Pancreas (tissue), 10 donors: ENCODE results near the gene SIRT5. TPM values are rescaled to one million over a fixed set of nuclear protein-coding genes. Genes with fewer than 3 reads are reported as not detected.
A peak's percentile ranks its signal among the peaks of the same experiment; 100 is the strongest.

Experiments
- ATAC-seq, 4 donors: fragments of 200-7000 bp; cut with Tn5 transposase; one replicate each; pipeline versions ENCODE4 v1.8.0 to v1.9.1; 2020; ENCODE audit warnings: mild to moderate bottlenecking in 4 of 4, moderate library complexity in 4 of 4
- DNase-seq, 6 donors: peaks; one replicate each; pipeline ENCODE4 v3.0.0-alpha.2; 2020
- FAIRE-seq: peaks from 2 replicates; lab custom pipeline; 2012; peaks lifted over from hg19 to GRCh38; lab: Jason Lieb, UNC
- H3K27ac ChIP-seq, 4 donors: fragments of 200-600 bp; sonication (generic); 1 replicate in 3 of 4; 2 replicates in 1 of 4; pipeline versions ENCODE4 v1.5.0 to v1.8.0; 2020
- H3K27me3 ChIP-seq, 4 donors: fragments of 200-600 bp; one replicate each; pipeline ENCODE4 v1.8.0; 2021
- H3K36me3 ChIP-seq, 3 donors: fragments of 200-600 bp; sonication (generic) in 1 of 3; one replicate each; pipeline versions ENCODE4 v1.5.0 to v1.8.0; 2020 to 2021
- H3K4me1 ChIP-seq, 3 donors: fragments of 200-600 bp; one replicate each; pipeline ENCODE4 v1.8.0; 2021
- H3K4me3 ChIP-seq, 4 donors: fragments of 200-600 bp; sonication (generic) in 2 of 4; one replicate each; pipeline versions ENCODE4 v1.5.0 to v1.8.0; 2020 to 2021
- H3K9me3 ChIP-seq, 4 donors: fragments of 200-600 bp; one replicate each; pipeline ENCODE4 v1.8.0; 2021
- CTCF ChIP-seq, 4 donors: fragments of 200-600 bp; sonication (generic) in 3 of 4; IDR thresholded peaks; one replicate each; pipeline versions ENCODE4 v1.5.0 to v1.8.0; 2021; ENCODE audit warnings: antibody characterized with exemption in 4 of 4
- WGBS, 2 donors: extraction: QIAGEN DNeasy Blood & Tissue Kit; methylation state at CpG; one replicate each; pipeline ENCODE4 v1.1.7; 2013; 5-methylcytosine and 5-hydroxymethylcytosine counted together
- intact Hi-C, 3 donors: fragments of 100-400 bp; cut with DNase I; formaldehyde crosslinking; loops; one replicate each; pipeline versions ENCODE4 v1.11.1 to v1.14.2; 2022
- polyA plus RNA-seq, 2 donors: library from polyadenylated mRNA; stranded (reverse); fragments of 200-250 nt; gene quantifications; one replicate each; pipeline ENCODE4 v1.2.3, GENCODE V29; 2013
- total RNA-seq, 6 donors: library from RNA; stranded (reverse); fragmentation: NEBNext Ultra II Directional in 4 of 6; extraction: Animal tissue kit (Norgen Biotek cat#: 25700) in 4 of 6; gene quantifications; one replicate each; pipeline versions ENCODE4 v1.2.1 to v1.2.4, GENCODE V29; 2021 to 2023
- donor health status: healthy with polysubstance abuse.
- donor health status: DM: no; HTN: no; CAD: no; lungs with moderate emphysema.
- donor health status: DM: no; HTN: no; CAD: no.
- donor health status: control.
- donor health status: control.
- donor health status: Bipolar disorder and iron deficiency.
- donor health status: DM: yes; HTN: yes; CAD: no.
- donor health status: DM: no; HTN: no; CAD: no.
- donor health status: DM: no; HTN: no; CAD: no.
- donor health status: DM: yes; HTN: yes; CAD: no.

SIRT5 gene
- total and polyA plus RNA-seq, 8 donors = 3.8 to 8.6 (median 4.9) TPM

- intact Hi-C loops = no loop called here
- Histone ChIP-seq H3K4me3 (peak overlapping the region in 1 of 4 donors; percentile 75), H3K36me3 (peaks cover 0 to 6% (median 0%) of the 10 kb centered on the region in 3 donors), H3K27ac (no peak overlapping the region), H3K27me3 (no peaks in the 10 kb centered on the region), H3K9me3 (no peaks in the 10 kb centered on the region), H3K4me1 (peaks cover 3 to 14% (median 8%) of the 10 kb centered on the region in 3 donors)
- 61 to 67% methylated on average over 3 of the region's 3 CpGs for WGBS, 2 donors
- TF ChIP-seq CTCF (IDR thresholded peaks at IDR 0.05) = no peak
- no peak for FAIRE-seq
- DNase-seq = no peak
- no peak for ATAC-seq
Observed at GRCh38 chr6:13613029-13613594, 38.7 kb downstream of the SIRT5 start.

- FAIRE-seq (no peak), DNase-seq (peak in 5 of 6 donors; percentile 57 to 86 (median 73)), ATAC-seq (peak; percentile 51 to 72 (median 65))
- WGBS, 2 donors = 4% methylated on average over 38 of the region's 38 CpGs
- Histone ChIP-seq H3K9me3 (no peaks in the 10 kb centered on the region), H3K36me3 (peaks cover 0 to 15% (median 7%) of the 10 kb centered on the region in 3 donors), H3K4me1 (peaks cover 3 to 14% (median 8%) of the 10 kb centered on the region in 3 donors), H3K27ac (peak overlapping the region; percentile 73 to 97 (median 86)), H3K4me3 (peak overlapping the region; percentile 69 to 99 (median 80)), H3K27me3 (no peaks in the 10 kb centered on the region)
- TF ChIP-seq CTCF (IDR thresholded peaks at IDR 0.05) = no peak
- intact Hi-C loops = no loop called here
Observed at GRCh38 chr6:13614126-13614925, 39.9 kb downstream of the SIRT5 start.

- H3K4me3 ChIP-seq = peak within 1 kb of the TSS; percentile 69 to 99 (median 80)
- DNase-seq (peak; percentile 97 to 100 (median 98)), ATAC-seq (peak; percentile 93 to 98 (median 95)), FAIRE-seq (no peak)
- H3K9me3 ChIP-seq = no peaks in the 10 kb centered on the region
- H3K36me3 ChIP-seq = peaks cover 0 to 23% (median 14%) of the 10 kb centered on the region in 3 donors
- H3K4me1 ChIP-seq = peaks cover 3 to 14% (median 8%) of the 10 kb centered on the region in 3 donors
- TF ChIP-seq CTCF (IDR thresholded peaks at IDR 0.05) = peak; percentile 73 to 93 (median 84)
- intact Hi-C loops = no loop called here
- no peaks in the 10 kb centered on the region for H3K27me3 ChIP-seq
- WGBS, 2 donors = 0% methylated on average over 85 of the region's 85 CpGs
- peak within 1 kb of the TSS; percentile 73 to 97 (median 86) for H3K27ac ChIP-seq
Observed at GRCh38 chr6:13614926-13615791, 40.8 kb downstream of the SIRT5 start, which contains the start of gene NOL7. NOL7 (plus strand) TSS chr6:13615335; CDS start chr6:13615359, 24 bp downstream.

- no peak for FAIRE-seq
- H3K27ac ChIP-seq = peak overlapping the region; percentile 73 to 97 (median 86)
- no peak for TF ChIP-seq CTCF (IDR thresholded peaks at IDR 0.05)
- intact Hi-C loops = no loop called here
- H3K36me3 ChIP-seq = peaks cover 0 to 27% (median 17%) of the 10 kb centered on the region in 3 donors
- WGBS, 2 donors = 0 to 1% methylated on average over 14 of the region's 14 CpGs
- ATAC-seq = peak; percentile 31 to 62 (median 44)
- H3K4me3 ChIP-seq = peak overlapping the region; percentile 69 to 99 (median 80)
- H3K9me3 ChIP-seq = no peaks in the 10 kb centered on the region
- DNase-seq = peak; percentile 34 to 70 (median 60)
- peaks cover 3 to 14% (median 8%) of the 10 kb centered on the region in 3 donors for H3K4me1 ChIP-seq
- H3K27me3 ChIP-seq = no peaks in the 10 kb centered on the region
Observed at GRCh38 chr6:13615792-13616120, 41.4 kb downstream of the SIRT5 start.
